ENCODE results near the gene NEU1.
A peak's percentile ranks its signal among the peaks of the same experiment; 100 is the strongest.

NEU1 gene

DNA sequence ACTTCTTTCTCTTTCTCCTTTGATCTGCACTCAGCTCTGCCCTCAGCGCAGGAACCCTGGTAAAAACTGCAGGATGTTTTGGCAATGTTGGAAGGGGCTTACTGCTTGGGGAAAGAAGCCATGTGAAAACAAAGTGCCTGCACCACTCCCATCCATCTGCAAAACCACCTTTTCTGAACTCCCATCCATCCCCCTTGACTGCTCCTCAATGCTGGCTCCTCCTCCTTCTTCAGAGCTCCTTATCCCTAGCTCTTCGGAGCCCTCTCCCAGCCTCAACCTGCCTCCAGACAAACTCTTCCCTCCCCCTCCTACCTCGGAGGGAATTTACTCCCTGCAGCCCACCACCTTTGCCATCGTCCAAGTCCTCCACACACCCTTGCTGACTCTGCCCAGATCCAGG is 43.5 kb upstream of the NEU1 start:
- H3K4me3 ChIP-seq (ENCODE audit: low read depth, low read length) = no peak overlapping the region
- DNase-seq = no peak
- TF ChIP-seq, protein P1, sequence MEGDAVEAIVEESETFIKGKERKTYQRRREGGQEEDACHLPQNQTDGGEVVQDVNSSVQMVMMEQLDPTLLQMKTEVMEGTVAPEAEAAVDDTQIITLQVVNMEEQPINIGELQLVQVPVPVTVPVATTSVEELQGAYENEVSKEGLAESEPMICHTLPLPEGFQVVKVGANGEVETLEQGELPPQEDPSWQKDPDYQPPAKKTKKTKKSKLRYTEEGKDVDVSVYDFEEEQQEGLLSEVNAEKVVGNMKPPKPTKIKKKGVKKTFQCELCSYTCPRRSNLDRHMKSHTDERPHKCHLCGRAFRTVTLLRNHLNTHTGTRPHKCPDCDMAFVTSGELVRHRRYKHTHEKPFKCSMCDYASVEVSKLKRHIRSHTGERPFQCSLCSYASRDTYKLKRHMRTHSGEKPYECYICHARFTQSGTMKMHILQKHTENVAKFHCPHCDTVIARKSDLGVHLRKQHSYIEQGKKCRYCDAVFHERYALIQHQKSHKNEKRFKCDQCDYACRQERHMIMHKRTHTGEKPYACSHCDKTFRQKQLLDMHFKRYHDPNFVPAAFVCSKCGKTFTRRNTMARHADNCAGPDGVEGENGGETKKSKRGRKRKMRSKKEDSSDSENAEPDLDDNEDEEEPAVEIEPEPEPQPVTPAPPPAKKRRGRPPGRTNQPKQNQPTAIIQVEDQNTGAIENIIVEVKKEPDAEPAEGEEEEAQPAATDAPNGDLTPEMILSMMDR (IDR thresholded peaks at IDR 0.05; ENCODE audit: low read depth, low read length) = no peak
- H3K27ac ChIP-seq = no peak overlapping the region
- no peaks in the 10 kb centered on the region for H3K36me3 ChIP-seq
- H3K27me3 ChIP-seq (ENCODE audit: insufficient read depth, low read depth, severe bottlenecking) = no peaks in the 10 kb centered on the region
- H3K9me3 ChIP-seq (ENCODE audit: severe bottlenecking) = no peaks in the 10 kb centered on the region

DNA sequence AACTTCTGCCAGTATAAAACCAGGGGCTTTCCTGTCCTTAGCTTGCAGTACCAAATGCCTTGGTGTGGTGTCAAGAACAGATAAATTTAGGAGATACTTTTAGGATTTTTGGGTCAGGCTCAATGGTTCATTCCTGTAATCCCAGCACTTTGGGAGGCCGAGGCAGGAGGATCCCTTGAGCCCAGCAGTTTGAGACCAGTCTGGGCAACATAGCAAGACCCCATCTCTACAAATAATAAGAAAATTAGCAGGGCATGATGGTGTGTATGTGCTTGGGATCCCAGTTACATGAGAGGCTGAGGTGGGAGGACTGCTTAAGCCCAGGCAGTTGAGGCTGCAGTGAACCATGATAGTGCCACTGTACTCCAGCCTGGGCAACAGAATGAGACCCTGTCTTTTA is 42.4 kb upstream of the NEU1 start:
- Histone ChIP-seq H3K27ac (no peak overlapping the region), H3K36me3 (no peaks in the 10 kb centered on the region), H3K9me3 (ENCODE audit: severe bottlenecking) (no peaks in the 10 kb centered on the region), H3K27me3 (ENCODE audit: insufficient read depth, low read depth, severe bottlenecking) (no peaks in the 10 kb centered on the region), H3K4me3 (ENCODE audit: low read depth, low read length) (no peak overlapping the region)
- TF ChIP-seq, protein P1 (IDR thresholded peaks at IDR 0.05; ENCODE audit: low read depth, low read length) = no peak
- no peak for DNase-seq

DNA sequence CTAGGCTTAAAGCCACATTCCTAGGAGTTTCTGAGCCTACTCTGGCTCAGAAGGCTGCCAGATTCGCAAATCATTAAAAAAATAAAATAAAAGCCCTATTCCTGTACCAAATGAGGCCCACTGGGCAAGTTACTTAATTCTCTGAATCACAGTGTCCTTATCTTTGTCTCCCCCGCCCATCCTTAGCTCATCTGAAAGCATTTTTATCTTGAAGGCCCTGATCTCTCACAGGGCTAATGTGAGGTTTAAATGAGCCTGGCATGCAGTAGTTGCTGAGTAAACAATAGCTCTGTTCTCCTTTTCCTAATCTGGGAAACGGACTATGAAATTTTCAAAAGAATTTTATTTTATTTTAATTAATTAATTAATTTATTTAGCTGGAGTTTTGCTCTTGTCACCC is 41.3 kb upstream of the NEU1 start:
- Histone ChIP-seq H3K27me3 (ENCODE audit: insufficient read depth, low read depth, severe bottlenecking) (no peaks in the 10 kb centered on the region), H3K9me3 (ENCODE audit: severe bottlenecking) (no peaks in the 10 kb centered on the region), H3K4me3 (ENCODE audit: low read depth, low read length) (no peak overlapping the region), H3K36me3 (no peaks in the 10 kb centered on the region), H3K27ac (no peak overlapping the region)
- TF ChIP-seq, protein P1 (IDR thresholded peaks at IDR 0.05; ENCODE audit: low read depth, low read length) = no peak
- DNase-seq = no peak

DNA sequence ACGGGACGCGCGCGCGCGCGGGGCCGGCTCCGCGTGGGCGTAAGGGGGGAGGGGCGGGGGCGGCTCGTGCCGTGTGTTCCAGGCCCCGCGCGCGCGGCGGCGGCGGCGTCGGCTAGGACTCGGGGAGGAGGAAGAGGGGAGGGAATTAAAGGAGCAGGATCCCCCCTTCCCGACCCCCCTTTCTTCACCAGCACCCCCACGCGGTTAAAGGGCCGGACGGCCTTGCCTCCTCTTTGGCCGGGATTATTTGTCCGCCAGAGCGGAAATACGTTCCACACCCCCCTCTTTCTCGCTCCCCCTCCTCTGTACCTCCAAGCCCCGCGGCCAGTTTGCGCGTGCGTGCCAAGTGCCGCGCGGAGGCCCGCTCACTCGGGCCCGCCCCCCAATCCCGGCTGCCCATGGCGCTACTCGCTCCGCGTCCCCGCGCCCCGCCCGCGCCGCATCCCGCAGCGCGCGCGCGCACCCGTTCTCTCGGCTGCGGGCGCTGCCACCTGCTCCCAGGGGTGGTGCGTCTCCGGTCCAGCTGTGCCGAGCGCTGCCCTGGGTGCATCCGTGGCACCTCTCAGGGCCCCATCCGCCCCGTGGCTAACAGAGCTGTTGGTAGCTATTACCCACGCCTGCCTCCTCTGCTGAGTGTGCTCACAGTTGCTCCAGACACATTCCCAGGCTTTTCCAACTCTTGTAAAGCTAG is 39.5 kb upstream of the NEU1 start, which contains the start of gene ZBTB12:
Gene ZBTB12, minus strand, starts transcription at position 134 of the 691 bp plus-strand sequence. CDS start 781 bp downstream, outside the sequence.
- Histone ChIP-seq H3K27ac (peak within 1 kb of the TSS; percentile 62), H3K4me3 (ENCODE audit: low read depth, low read length) (peak within 1 kb of the TSS; percentile 69)

DNA sequence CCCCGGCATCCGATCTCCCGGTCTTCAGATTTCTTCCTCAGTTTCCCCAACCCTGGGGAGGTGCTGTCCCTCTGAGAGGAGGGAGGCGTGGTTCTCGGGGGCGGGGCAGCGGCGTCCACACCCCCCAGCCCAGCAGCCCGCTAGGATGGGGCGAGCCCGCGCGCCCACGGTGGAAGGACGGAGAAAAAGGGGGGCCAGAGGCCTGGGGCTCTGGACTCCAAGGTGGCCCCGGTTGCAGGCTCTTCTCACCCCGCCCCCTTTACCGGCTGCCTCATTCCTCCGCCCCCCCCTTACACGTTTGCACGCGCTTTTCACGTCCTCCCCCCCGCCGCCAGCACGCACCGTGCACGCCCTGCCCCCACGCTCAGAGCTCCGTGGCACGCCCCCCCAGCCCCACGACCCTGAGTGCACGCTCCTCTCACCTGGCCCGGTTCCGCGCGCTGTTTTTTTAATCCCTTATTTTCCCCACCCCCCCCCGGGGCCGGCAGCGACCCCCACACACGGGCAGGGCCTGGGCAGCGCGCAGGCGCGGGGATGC is 38.9 kb upstream of the NEU1 start:
- Histone ChIP-seq H3K36me3 (peaks cover 6% of the 10 kb centered on the region), H3K27me3 (ENCODE audit: insufficient read depth, low read depth, severe bottlenecking) (no peaks in the 10 kb centered on the region), H3K4me3 (ENCODE audit: low read depth, low read length) (peak overlapping the region; percentile 69), H3K27ac (peak overlapping the region; percentile 62), H3K9me3 (ENCODE audit: severe bottlenecking) (no peaks in the 10 kb centered on the region)
- TF ChIP-seq, protein P1 (IDR thresholded peaks at IDR 0.05; ENCODE audit: low read depth, low read length) = no peak
- DNase-seq = peak; percentile 78

More for the DNA sequence above, 39.5 kb upstream of the NEU1 start, which contains the start of gene ZBTB12:
- DNase-seq = peak; percentile 99
- Histone ChIP-seq H3K9me3 (ENCODE audit: severe bottlenecking) (no peaks in the 10 kb centered on the region), H3K36me3 (peaks cover 3% of the 10 kb centered on the region; the same call in 1 of the 2 replicates), H3K27me3 (ENCODE audit: insufficient read depth, low read depth, severe bottlenecking) (no peaks in the 10 kb centered on the region)
- TF ChIP-seq, protein P1 (IDR thresholded peaks at IDR 0.05; ENCODE audit: low read depth, low read length) = peak; percentile 12; the same call in 1 of the 2 replicates
